Measurements from ENCODE around the gene FHOD3.

Gene FHOD3

GRCh38 chr18:36348971-36349417 lies 51.5 kb downstream of the FHOD3 start:
- Histone ChIP-seq H3K27me3 (replicated peaks; ENCODE audit: insufficient read depth, low read length) (no peaks in the 10 kb centered on the region), H2AFZ (ENCODE audit: low read length) (no peak overlapping the region), H3K9me2 (replicated peaks; ENCODE audit: insufficient read depth, low read length) (no peaks in the 10 kb centered on the region), H3K4me3 (ENCODE audit: low read length) (no peak overlapping the region), H3K9me3 (replicated peaks; ENCODE audit: insufficient read depth, low read length) (no peaks in the 10 kb centered on the region), H3K79me2 (ENCODE audit: low read length) (no peaks in the 10 kb centered on the region), H3K9ac (ENCODE audit: low read length) (no peak overlapping the region), H4K20me1 (ENCODE audit: insufficient read depth, low read length) (no peaks in the 10 kb centered on the region), H3K4me1 (ENCODE audit: low read length) (no peaks in the 10 kb centered on the region), H3F3A (ENCODE audit: insufficient read depth, low read length) (no peaks in the 10 kb centered on the region), H3K36me3 (replicated peaks; ENCODE audit: insufficient read depth, low read length) (no peaks in the 10 kb centered on the region), H3K4me2 (ENCODE audit: low read depth, low read length) (no peak overlapping the region), H3K27ac (ENCODE audit: low read length) (no peak overlapping the region)
- DNase-seq: no peak
- TF ChIP-seq EZH2phosphoT487 (IDR thresholded peaks at IDR 0.05; ENCODE audit: low read length) (no peak), CTCF (IDR thresholded peaks at IDR 0.05; ENCODE audit: low read length) (no peak), EZH2 (optimal IDR thresholded peaks at IDR 0.05; ENCODE audit: low read depth, low read length) (no peak)

DNA sequence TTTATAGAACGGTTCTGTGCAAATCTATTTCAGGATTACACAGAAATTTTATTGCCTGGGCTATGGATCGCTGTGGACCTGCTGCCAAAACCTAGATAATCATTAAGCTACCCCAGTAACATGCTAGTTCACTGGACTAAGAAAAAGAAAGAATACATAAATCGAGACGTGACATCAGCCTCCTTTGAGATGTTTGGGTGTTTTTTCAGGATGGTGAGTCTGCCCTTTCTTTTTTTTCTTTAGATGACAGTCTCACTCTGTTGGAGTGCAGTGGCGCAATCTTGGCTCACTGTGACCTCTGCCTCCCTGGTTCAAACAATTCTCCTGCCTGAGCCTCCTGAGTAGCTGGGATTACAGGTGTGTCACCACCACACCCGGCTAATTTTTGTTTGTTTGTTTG lies 52.0 kb downstream of the FHOD3 start:
- Histone ChIP-seq H3K9me2 (replicated peaks; ENCODE audit: insufficient read depth, low read length) (no peaks in the 10 kb centered on the region), H2AFZ (ENCODE audit: low read length) (no peak overlapping the region), H3K79me2 (ENCODE audit: low read length) (no peaks in the 10 kb centered on the region), H3K4me1 (ENCODE audit: low read length) (no peaks in the 10 kb centered on the region), H3K36me3 (replicated peaks; ENCODE audit: insufficient read depth, low read length) (no peaks in the 10 kb centered on the region), H3F3A (ENCODE audit: insufficient read depth, low read length) (no peaks in the 10 kb centered on the region), H3K27me3 (replicated peaks; ENCODE audit: insufficient read depth, low read length) (no peaks in the 10 kb centered on the region), H3K4me2 (ENCODE audit: low read depth, low read length) (no peak overlapping the region), H3K4me3 (ENCODE audit: low read length) (no peak overlapping the region), H3K27ac (ENCODE audit: low read length) (no peak overlapping the region), H4K20me1 (ENCODE audit: insufficient read depth, low read length) (no peaks in the 10 kb centered on the region), H3K9ac (ENCODE audit: low read length) (no peak overlapping the region), H3K9me3 (replicated peaks; ENCODE audit: insufficient read depth, low read length) (no peaks in the 10 kb centered on the region)
- TF ChIP-seq EZH2 (optimal IDR thresholded peaks at IDR 0.05; ENCODE audit: low read depth, low read length) (no peak), EZH2phosphoT487 (IDR thresholded peaks at IDR 0.05; ENCODE audit: low read length) (no peak), CTCF (IDR thresholded peaks at IDR 0.05; ENCODE audit: low read length) (no peak)
- no peak for DNase-seq

DNA sequence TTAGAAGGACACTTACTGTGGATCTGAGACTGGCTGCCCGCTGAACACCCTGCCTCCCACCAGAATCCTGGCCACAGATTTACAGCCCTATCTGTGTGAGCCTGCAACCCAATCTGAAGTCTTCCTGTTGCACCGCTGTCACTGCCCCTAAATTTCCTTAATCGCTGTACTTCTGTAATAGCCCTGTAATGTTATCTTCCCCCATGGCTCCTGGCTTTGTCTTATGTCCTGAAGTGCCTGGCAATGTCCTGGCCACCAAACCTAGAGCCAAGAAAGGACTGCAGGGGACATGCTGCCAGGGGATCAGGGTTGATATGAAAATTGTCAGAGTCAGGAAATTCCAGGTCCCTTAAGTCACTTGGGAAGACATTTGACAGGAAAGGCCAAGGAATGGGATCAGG lies 52.7 kb downstream of the FHOD3 start:
- H3K36me3 ChIP-seq (replicated peaks; ENCODE audit: insufficient read depth, low read length): no peaks in the 10 kb centered on the region
- H3K4me2 ChIP-seq (ENCODE audit: low read depth, low read length): no peak overlapping the region
- no peak for TF ChIP-seq EZH2phosphoT487 (IDR thresholded peaks at IDR 0.05; ENCODE audit: low read length)
- TF ChIP-seq CTCF (IDR thresholded peaks at IDR 0.05; ENCODE audit: low read length): no peak
- TF ChIP-seq EZH2 (optimal IDR thresholded peaks at IDR 0.05; ENCODE audit: low read depth, low read length): no peak
- no peaks in the 10 kb centered on the region for H3F3A ChIP-seq (ENCODE audit: insufficient read depth, low read length)
- no peaks in the 10 kb centered on the region for H3K4me1 ChIP-seq (ENCODE audit: low read length)
- no peaks in the 10 kb centered on the region for H3K9me2 ChIP-seq (replicated peaks; ENCODE audit: insufficient read depth, low read length)
- H3K79me2 ChIP-seq (ENCODE audit: low read length): no peaks in the 10 kb centered on the region
- H3K4me3 ChIP-seq (ENCODE audit: low read length): no peak overlapping the region
- H4K20me1 ChIP-seq (ENCODE audit: insufficient read depth, low read length): no peaks in the 10 kb centered on the region
- no peak for DNase-seq
- no peaks in the 10 kb centered on the region for H3K27me3 ChIP-seq (replicated peaks; ENCODE audit: insufficient read depth, low read length)
- H3K9ac ChIP-seq (ENCODE audit: low read length): no peak overlapping the region
- H3K9me3 ChIP-seq (replicated peaks; ENCODE audit: insufficient read depth, low read length): no peaks in the 10 kb centered on the region
- H3K27ac ChIP-seq (ENCODE audit: low read length): no peak overlapping the region
- H2AFZ ChIP-seq (ENCODE audit: low read length): no peak overlapping the region

Measured in MM.1S (cell line).